HuH-7 (cell line): ENCODE data around the gene AGPAT4.

Experiments
- DNase-seq: peaks from one replicate; pipeline ENCODE4 v3.0.0; 2011; ENCODE audit warnings: low spot score

AGPAT4 gene

DNA sequence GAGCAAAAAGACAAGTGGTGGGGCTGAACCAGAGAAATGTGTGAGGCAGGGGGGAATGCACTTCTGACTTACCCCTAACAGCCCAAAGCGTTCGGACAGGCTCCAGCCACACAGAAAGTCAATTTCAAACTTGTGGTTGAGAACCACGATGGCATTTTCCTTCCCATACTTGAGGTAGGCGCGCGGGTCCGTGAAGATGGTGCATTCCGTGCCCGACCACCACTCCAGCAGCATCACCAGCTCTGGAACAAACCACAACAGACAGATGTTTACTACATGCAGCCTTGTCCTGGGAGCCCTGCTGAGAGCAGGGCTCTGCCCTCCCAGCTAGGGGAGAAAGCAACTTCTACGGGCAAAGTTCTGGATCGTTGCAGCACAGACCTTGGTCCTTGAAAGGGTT is 107.7 kb downstream of the AGPAT4 start:
- no peak for DNase-seq

DNA sequence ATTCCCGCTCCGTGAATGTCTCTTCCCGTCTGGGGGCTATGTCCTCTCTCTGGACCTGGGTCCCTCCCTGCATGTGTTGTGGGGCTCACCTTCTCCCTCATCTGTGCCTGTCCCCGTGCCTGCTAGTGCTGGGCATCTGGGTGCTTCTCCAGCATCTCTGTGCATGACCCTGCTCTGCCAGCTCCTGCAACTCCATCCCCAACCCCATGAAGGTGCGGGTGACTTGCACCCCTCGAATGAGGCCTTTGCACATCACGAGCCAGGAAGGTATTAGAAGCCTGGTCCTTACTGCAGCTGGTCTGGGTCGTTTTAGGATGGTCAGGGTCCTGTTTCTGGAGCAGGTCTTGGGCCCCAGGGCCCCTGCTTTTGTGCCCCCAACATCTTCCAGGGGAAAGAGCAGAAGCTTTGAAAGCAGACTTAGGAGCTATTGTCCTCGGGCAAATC is 109.7 kb downstream of the AGPAT4 start:
- no peak for DNase-seq

DNA sequence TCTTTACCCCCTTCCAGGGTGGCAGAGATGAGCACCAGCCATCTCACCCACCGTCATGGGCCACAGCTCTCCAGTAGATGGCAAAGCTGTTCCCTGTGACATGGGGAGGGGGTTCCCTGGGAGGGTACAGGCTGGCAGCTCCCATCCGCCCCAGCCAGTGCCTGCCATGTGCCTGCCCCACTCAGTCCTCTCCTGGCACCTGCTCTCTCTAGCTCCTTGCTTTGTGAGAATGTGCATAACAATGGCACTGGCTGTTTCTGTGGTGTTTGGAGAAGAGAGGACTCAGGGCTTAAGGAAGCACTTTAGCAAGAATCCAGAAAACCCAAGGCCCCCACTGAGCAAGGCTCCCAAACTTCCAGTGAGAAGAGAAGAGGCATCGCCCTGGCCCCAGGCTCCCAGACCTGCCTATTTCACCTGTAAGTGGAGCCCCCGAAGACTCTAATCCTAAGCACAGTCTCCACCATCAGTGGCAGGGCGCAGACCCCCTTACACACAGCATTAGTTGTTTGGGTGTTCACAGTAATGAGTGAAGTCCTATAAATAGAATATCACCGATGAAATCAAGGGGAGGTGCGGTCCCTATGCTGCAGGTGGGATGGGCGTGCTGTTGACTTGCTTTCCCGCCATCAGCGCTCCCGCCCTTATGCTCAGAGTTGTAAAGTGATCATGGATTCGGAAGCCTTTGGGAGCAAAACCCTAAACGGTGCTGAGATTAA is 110.2 kb downstream of the AGPAT4 start:
- no peak for DNase-seq

DNA sequence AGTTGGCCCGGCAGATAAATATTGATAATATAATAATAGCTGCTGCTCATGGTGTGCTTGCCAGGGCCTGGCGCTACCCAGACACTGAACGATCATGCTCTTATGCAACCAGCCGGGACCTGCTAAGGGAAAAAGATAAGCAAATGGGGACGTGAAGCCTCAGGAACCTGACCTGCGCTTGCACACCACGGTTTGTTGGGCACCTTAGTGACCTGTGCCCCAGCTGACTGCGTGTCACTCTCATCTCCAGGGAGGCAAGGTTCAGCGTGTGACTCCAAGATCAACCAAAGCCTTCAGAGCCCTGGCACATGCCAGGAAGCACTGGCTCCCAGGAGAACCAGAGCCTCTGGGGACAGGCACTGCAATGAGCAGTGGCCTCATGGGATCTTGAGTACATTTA is 111.1 kb downstream of the AGPAT4 start:
- no peak for DNase-seq

DNA sequence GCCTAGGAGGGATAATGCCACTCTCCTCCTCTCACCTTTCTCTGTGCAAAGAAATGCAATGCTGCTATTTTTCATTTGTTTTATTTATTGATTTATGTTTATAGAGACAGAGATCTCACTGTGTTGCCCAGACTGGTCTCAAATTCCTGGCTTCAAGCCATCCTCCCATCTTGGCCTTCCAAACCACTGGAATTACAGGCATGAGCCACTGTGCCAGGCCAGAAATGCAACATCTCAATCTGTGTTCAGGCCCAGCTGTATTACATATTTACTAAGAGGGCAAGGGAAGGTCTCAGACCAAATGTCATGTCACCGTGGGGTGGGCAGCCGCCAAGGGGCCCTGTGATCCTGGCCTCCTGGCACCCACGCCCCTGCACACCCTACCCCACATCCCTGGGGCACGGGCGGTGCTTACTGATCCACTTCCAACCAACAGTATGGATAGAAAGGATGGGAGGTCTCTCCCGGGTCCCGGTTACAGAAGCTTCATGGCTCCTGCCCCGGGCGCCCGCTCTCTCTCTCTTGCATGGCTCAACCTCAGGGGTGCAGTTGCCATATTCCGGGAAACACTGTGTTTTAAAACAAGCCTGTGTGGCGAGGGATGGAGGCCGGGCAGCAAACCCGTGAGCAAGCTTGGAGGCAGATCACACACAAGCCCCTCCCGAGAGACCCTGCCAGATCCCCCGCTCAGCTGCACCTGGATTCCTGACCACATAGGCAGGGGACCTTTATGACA is 111.8 kb downstream of the AGPAT4 start:
- DNase-seq = no peak

DNA sequence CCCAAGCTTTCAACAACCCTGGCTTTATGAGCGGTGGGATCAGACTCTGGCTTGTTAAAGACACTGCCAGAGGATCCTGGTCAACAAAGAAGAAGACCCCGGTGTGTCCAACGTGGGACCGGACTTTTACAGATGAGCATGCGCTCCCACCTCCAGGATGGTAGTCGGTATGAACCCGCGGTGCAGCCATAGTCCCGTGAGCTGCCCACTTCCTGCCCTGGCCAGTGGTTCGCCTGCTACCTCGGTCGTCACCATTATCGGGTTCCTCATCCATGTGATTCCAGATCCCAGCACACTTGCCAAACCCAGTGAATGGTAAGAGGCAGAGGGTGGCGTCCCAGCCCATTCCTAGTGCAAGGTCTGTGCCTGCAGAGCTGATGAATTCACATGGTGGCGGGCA is 112.7 kb downstream of the AGPAT4 start:
- DNase-seq = no peak

DNA sequence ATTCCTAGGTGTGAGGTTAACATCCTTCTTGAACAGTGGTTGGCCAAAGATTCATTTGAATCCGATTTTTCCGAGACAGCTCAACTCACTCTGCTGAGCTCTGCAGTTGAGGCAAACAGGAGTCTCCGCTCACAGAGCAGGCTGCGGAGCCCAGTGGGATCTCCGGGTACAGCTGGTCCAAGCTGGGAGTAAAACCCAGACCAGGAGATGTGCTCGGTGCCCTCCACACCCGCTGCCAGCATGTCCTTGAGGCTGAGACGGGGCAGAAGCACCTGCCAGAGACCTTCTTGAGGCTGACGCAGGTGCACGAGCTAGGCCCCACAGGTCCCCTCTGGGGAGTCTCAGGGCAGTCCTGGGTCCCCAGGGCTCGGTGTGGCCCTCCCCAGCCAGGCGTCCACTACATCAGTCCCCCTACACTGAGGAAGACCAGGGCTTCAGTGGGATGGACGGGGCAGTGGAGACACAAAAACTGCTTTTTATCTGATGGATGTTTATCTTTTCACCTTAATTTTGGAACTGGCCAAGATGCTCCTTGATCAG is 119.0 kb downstream of the AGPAT4 start:
- no peak for DNase-seq

DNA sequence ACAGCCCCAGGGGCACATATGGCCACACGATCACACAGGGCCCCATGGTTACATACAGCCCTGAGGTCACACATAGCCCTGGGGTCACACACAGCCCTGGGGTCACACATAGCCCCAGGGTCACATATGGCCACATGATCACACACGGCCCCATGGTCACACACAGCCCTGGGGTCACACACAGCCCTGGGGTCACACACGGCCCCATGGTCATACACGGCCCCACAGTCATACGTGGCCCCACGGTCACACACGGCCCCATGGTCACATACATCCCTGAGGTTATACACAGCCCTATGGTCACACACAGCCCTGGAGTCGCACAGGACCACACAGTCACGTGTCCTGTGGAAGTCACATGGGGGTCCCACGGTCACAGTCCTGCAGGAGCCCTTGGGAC is 120.1 kb downstream of the AGPAT4 start:
- DNase-seq = no peak

DNA sequence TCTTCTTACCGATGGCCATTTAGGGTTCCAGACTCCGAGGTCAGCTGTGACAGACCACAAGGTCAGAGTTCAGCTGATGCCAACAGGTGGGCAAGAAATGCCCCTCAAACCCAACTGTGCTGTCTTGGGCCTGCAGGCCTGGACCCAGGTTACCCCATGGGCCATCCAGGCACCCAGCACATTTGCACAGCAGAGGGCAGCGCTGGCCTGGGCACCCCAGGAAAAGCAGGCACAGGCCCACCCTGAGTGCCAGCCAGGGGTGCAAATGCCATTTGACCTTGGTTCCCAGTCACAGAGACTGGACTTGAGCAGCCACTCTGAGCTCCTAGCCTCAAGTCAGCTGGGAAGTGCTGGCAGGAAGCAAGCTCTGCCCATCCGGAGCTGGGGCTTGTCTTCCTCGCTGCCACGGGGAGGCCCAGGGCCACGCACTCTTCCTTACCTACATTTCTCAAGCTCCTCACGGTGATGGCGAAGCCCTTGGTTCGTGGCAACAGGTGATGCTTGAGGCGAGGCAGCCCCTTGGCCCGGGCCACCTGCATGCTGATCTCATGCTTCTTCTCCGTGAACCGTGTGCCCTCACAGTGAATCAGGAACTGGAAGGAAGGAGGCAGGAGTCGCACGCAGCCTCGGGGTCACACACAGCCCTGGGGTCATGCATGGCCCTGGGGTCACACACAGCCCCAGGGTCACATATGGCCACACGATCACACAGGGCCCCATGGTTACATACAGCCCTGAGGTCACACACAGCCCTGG is 120.8 kb downstream of the AGPAT4 start:
- DNase-seq = no peak

DNA sequence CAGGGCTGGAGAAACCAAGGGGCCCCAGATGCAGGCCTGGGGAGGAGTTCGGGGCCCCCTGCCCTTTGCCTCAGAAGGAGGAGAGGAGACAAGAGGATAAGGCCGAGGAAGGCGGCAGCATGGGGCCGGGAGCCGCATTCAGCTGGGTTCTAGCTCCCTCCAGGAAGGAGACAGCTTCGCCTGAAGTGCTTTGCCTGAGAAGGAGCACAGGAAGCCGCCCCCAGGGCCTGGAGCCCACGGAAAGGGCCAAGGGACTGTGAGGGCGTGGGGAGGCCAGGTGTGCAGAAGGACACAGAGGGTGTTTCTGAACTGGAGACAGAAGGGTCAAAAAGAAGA is 121.4 kb downstream of the AGPAT4 start:
- DNase-seq = no peak

DNA sequence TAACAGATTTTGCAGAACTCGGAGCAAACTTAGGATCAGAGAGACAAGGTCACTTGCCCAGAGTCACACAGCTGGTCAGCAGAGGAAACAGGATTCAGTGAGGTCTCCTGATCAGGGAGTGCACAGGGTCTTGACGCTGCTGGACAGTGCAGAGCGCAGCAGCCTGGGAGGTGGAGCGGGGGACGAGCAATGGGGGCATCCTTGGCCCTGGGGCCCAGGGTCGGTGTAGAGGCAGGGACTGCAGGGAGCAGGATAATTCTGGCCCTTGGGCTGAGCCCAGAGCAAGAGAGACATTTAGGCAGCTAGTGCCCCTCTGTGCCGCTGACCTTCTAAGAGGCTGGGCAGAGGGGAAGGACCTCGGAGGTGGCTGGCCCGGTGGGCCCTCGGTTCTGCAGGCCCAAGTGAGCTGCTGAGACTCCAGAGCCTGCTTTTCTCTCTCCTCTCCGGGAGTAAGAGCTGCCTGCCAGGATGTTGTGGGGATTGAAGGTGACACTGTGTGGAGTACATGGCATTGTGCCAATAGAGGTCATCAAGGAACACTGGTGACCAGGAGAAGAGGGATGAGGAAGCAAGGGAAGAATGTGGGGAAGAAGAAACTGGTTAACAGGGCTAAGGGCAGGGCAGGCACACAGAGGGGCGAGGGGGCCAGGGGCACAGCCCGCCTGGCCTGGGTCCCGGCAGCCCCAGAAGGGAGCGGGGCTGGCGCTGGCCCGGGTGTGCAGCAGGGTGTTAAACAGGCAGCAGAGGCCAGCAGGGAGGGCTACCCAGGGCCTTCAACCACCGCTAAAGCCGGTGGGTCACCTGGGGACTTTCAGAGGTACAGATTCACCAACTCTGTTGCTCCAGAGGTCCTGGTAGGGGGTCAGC is 122.0 kb downstream of the AGPAT4 start:
- DNase-seq = no peak

DNA sequence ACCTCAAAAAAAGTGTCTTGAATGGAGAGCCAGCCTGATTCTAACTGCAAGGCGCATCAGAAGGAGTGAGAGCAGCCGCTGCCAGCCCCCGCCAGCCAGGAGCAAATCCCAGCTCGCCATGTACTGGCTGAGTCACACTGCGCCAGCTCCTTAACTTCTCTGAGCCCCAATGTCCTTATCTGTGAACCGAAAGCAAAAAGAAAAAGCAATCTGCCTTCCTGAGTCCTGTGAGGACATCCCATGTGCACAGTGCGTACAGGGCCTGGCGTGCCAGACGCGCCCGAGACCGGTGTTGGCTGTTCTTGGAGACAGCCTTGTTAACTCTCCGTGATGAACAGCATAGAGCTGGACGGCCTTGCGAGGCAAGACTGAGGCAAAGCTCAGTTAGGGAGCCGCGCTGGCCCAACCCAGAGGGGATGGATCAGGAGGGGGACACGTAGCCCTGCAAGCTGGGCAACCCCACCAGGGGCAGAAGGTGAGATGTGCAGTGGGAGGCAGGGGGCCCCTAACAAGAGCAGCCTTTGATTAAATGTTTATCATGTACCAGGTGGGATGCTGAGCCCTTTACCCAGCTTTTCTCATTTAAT is 122.7 kb downstream of the AGPAT4 start:
- DNase-seq = no peak

DNA sequence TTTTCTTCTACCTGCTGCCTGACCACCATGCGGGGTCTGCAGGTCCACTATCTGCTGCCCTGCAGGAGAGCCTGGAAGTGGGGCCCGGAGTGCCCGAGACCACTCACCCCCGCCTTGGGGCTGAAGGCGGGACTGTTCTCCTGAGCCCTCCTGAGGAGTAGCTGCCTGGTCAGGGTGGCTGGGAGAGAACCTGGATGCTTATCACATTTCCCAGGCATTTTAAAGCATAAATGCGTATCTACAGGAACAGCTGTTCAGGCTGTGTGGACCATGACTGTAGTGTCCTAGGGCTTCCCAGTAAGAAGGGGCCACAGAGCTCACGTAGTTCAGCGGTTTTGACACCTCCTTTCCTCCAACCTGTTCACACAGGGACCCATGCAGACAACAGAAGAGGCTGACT is 123.3 kb downstream of the AGPAT4 start:
- DNase-seq = no peak

DNA sequence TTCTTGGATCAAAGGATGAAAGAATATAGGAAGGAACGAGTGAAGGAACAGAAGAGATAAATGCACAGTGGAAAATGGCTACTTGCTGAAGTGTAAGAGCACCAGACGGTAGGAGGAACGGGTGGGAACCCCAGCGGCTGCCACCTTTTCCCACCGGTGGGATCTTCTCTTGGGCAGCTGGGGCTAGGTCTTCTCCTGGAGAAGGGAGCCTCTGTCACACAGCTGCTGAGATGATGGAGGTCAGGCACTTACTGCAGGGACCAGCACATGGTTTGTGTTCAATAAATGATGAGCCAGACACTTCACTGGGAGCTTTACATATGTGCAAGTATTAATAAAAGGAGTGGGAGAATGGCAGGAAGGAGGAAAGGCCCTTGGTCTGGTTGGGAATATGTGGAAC is 123.7 kb downstream of the AGPAT4 start:
- DNase-seq = no peak

DNA sequence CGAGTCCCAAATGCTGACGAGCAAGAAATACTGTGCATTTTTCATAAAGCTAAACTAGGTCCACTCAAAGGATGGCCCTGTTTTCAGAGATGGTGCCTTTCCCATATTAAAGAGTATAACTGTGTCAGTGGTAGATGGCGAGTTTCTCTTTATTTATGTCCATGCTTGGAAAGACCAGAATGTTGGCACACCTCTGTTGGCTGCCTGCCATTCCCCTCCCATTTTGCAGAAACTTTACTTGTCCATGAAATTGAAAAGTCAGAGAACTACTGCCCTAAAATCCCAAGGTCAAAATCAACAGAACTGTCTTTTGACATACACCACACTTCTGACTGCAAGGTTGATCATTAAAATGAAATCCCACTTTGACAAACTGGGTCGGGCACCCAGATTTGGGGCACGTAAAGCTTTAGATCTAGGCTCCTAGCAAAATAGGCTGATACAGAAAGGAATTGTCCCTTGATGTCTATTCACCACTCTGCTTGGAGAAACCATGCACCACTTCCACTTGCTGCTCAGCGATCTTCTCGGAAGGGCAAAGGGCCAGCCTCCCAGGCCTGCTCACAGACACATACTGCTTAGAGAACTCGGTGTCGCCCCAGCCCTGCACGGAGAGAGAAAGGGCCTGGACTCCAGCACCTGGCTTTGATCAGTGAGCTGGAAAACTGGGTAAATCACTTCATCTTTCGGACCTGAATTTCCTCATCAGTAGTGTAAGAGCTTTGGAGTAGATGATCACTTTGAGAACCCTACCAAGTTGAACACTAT is 130.0 kb downstream of the AGPAT4 start:
- no peak for DNase-seq

DNA sequence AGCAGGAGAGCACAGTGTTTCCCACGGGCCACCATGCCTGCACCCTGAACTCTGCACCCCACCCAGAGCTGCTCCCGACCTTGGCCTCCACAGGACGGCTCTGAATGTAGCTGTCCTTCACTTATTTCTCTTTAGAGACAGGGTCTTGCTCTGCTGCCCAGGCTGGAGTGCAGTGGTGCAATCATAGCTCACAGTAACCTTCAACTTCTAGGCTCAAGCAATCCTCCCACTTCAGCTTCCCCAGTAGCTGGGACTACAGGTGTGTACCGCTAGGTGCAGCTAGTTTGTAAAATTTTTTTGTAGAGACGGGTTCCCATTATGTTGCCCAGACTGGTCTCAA is 130.9 kb downstream of the AGPAT4 start:
- no peak for DNase-seq

DNA sequence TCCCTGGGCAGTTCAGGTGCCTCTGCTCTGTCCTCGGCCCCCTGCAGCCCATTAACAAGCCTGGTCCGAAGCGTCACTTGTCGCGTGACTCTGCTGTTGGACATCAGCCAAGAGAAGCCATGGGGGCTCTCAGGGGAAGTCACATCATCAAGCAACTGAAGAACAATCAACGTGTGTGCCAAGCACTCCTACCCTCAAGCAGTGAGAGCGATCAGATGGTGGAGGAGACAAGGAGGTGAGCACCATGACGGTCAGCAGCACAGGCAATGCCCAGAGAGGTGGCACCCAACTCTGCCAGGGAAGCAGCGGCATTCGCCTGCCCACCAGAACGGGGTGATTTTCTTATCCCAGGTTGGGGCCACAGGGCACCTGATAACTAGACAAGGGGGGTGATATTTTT is 132.7 kb downstream of the AGPAT4 start:
- DNase-seq = no peak

DNA sequence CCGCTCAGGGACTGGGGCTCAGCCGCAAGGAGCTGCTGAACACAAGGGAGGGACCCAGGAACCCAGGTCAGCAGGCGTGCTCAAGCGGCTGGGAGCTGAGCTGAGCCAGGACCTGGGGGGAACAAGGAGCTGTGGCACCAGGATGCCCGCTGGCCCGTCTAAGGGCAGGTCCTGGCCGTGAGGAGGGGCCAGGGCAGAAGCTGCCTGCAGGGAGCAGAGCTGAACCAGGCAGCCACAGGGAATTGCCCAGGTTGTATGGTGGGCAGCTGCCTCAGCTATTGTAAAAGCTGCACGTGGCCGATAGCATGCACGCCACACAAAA is 133.3 kb downstream of the AGPAT4 start:
- DNase-seq = no peak

DNA sequence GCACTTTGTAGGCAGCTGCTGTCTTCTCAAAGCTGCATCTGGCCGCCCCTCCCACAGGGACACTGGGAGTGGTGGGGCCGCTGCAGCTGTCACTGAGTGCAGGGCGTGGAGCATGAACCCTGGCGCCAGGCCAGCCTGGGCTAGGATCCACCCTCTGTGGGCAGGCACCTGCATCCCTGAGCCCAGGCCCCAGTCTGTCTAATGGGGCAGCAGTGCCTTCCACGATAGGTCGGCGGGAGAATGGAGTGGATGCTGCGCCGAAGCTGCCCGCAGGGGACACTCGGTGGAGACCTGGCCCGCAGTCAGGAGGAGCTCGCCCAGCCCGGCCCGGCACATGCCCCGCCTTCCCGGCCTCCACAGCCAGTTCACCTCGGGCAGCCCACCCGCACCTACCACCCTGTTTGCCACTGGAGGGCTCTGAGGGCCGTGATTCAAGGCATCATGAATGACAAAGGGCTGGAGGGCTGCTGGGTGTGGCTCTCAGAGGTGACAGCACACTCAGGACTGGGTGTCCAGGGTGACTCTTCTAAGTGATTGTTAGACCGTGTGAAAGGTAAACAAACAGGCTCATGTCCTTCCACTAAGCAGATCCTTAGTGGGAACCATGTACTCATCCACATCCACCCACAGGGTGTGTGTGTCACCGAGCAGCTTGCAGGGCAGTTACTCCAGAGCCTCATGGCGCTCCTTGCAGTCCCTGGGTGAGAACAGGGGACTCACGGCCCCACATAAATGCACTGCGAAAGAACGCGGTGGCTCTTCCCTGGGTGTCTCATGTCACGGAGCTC is 133.9 kb downstream of the AGPAT4 start:
- DNase-seq = no peak

DNA sequence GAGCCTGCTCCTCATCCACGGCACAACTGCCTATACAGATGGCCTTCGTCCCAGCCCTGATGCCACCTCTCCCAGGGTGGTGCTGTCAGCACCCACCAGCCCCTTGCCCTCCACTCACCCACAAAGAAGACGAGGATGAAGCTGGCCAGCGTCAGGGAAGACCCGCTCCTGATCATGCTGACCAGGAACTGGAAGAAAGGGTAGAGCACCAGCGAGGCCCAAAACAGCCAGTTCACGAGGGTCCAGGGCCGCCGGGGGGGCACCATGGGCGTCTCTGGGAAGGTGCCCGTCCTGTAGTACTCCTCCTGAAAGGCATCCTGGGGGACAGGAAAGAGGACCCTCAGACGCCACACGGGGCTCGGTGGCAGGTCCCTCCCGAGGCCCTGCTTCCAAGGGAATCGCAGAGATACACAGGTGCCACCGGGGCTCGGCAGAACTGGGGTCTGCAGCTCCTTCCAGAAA is 134.5 kb downstream of the AGPAT4 start:
- DNase-seq = no peak
